HG02588 (cell line): ENCODE measurements around the gene GP1BB.
"Not testable (repeated sequence)": the region's sequence is repeated elsewhere in the genome, so short reads cannot be mapped to it uniquely, and the experiment has no call there.

Experiments
- ATAC-seq: cut with Tn5 transposase; IDR thresholded peaks from one replicate; pipeline ENCODE4 v1.9.1; 2021; ENCODE audit warnings: mild to moderate bottlenecking, moderate library complexity; ENCODE audit not compliant: unreplicated experiment

Gene GP1BB

DNA sequence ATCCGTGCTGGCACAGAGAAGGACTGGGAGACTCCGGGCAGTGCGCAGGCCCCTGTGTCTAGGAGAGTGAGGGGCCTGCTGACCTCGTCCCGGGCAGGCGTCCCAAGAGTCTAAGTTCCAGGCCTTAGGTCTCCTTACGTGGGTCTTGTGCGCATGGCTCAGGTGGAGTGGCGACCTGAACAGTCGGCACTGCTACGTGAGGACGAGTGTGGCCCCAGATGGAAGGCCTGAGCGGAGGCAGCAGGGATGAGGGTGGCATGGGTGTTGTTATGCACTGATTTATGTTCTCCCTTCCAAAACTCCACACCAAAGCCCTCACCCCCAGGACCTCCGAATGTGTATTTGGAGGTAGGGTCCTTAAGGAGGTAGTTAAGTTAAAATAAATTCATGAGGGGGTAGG lies 29.8 kb upstream of the GP1BB start:
- no peak for ATAC-seq

DNA sequence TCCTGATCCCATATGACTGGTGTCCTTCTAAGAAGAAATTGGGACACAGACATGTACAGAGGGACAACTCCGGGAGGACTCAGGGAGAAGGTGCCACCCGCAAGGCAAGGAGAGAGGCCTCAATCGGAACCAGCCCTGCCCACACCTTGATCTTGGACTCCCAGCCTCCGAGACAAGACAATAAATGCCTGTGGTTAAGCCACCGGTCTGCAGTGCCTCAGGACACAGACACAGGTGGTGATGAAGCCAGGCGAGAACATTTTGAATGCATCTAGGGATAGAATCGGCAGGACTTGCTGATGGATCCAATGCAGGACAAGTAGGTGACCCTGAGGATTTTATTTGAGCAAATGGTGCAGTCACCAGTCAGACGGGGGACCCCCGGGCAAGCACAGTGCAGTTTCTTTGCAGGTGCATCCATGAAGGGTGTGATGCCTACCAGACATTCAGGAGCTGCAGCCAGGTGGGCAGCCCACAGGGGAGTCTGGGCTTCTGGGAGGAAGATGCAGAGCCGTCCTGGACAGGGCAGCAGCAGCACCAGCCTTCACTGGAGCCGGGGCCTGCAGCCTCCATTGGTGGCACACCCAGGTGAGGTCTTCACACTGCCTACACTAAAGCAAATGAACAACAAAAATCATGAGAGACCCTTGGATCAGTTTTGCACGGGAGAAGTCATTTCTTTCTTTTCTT lies 29.2 kb upstream of the GP1BB start:
- ATAC-seq: no peak

DNA sequence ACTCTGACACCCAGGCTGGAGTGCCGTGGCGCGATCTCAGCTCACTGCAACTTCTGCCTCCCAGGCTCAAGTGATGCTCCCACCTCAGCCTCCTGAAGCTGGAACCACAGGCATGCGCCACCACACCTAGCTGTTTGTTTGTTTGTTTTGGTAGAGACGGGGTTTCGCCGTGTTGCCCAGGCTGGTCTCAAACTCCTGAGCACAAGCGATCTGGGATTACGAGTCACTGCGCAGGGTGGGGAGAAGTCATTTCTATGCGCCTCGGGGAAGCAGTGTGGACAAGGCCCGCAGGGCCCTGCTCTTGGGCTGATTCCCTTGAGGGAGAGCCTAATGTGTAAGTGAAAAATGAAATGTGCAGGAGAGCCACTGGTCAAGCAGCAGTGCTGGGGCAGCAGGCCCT lies 28.6 kb upstream of the GP1BB start:
- ATAC-seq: no peak

- ATAC-seq: no peak
Measured at GRCh38 chr22:19696504-19697276, 26.6 kb upstream of the GP1BB start.

GRCh38 chr22:19697871-19698270 lies 25.5 kb upstream of the GP1BB start:
- ATAC-seq: not testable (repeated sequence)

GRCh38 chr22:19700790-19701419 lies 22.4 kb upstream of the GP1BB start:
- ATAC-seq: no peak

DNA sequence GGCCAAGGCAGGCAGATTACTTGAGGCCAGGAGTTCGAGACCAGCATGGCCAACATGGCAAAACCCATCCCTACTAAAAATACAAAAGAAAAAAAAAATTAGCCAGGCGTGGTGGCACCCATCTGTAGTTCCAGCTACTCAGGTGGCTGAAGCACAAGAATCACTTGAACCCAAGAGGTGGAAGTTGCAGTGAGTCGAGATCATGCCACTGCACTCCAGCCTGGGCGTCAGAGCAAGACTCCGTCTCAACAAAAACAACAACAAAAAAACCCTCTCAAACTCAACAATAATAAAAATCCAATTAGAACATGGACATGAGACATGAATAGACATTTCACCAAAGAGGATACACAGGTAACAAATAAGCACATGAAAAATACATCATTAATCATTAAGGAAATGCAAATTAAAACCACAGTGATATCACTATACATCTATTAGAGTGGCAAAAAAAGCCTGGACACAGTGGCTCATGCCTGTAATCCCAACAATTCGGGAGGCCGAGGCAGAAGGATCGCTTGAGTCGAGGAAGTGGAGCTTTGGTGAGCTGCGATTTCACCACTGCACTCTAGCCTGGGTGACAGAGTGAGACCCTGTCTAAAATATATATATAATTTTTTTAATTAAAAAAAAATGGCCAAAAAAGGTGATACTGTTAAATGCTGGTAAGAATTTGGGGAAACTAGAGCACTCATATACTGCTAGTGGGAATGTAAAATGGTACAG lies 21.8 kb upstream of the GP1BB start:
- no peak for ATAC-seq

DNA sequence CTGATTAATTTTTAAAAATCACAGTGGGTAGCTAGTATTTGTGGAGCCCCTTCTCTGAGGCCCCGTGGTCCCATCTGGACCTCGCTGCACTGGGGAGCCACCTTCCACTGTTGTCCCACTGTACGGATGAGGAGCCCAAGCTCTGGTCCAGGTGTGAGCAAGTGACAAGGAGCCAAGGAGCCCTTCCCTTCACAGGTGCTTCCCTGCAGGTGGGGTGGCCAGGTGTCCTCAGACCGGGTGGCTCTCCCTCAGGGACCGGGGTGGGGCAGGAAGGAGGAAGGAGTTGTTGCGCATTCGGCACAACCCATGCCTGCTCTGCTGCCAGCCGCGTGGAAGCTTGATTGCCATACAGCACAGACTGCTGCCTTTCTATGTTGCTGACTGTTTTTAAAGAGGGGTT lies 19.5 kb upstream of the GP1BB start:
- ATAC-seq: no peak

GRCh38 chr22:19704355-19705015 lies 18.9 kb upstream of the GP1BB start:
- no peak for ATAC-seq

DNA sequence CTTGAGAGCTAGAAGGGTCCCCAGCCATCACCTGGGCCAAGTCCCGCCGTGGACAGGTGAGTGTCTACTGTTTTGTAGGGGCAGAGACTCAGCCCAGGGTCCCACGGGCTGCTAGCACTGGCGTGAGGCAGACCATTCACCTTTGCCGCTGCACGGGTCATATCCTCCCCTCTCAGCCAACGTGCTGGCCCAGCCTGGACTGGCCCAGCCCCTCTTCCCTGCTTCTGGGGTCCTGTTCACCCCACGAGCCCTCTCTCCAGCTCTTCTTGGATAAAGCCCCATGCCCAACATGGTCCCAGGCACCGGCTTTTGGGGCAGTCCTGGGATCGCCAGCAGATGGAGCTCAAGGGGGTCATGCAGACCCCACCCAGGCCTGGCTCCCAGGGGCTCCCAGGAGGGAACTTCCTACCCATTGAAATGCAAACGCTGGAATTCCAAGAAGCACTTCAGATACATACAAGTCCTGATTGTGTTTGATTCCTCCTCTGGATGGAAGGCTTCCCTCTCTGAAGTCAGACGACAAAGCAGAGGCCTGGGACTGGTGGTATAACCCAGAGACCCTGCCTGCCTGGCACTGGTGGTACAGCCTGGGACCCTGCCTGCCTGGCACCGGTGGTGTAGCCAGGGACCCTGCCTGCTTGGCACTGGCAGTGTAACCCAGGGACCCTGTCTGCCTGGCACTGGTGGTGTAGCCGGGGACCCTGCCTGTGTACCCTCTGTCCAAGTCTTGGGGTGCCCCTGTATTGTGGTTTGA lies 18.0 kb upstream of the GP1BB start:
- no peak for ATAC-seq

DNA sequence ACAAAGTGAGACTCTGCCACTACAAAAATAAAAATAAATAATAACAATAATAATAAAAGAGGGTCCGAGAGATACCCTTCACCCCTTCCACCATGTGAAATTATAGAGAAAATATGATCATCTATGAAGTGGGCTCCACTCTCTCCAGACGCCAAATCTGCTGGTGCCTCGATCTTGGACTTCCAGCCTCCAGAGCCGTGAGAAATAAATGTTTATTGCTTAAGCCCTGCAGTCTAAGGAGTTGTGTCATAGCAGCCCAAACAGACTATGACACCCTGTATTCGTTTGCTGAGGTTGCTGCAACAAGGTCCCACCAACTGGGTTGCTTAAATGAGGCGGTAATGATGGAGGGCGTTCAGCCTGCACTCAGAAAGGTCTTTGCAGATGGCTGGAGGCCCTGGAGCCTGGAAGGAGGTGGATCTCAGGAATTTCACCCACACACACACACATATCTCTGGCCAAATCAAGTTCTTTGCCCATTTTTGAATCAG lies 16.6 kb upstream of the GP1BB start:
- ATAC-seq: no peak

DNA sequence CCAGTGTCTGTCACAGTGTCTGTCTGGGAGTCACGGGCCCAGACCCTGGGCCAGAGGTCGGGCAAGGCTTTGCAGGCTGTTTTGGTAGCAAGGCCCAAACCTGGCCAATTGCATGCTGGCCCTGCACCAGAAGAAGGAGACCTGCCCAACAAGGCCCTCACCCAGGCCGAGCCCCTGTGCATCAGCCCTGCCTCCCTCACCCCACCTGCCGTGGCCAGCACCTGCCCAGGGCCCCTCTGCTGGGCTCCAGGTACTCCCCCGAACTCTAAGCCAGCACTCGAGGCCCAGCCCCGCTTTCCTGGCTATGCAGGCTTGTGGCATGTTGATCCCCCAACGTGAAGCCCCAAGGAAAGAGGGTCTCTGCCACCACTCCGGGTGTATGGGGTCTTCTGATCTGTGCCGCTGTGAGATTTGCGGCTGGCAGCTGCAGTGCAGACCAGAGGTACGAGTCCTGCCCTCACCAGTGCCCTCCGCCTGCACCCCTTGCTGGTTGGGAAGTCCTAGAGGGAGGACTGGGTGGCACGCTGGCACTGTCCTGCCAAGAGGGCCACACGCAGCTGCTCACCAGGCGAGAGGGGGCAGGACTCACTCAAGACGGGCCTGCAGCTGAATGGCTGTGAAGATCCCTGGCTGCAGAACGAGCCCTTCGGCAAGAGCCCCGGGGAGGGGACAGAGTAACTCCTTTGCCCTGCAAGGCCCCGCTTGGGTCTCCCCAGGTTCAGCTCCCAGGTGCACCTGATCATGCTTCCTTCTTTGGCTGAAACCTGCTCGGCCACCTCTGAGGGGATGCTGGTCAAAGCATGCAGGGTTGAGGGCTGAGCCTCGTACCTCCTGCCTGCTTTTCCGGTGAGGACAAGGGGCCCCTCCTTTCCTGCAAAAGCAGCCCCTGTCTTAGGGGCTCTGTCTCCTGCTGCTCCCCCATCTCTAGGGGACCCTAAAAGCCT lies 15.7 kb upstream of the GP1BB start:
- ATAC-seq: no peak

- no peak for ATAC-seq
Measured at GRCh38 chr22:19708321-19709011, 14.9 kb upstream of the GP1BB start.

- ATAC-seq: no peak
Measured at GRCh38 chr22:19709063-19709769, 14.1 kb upstream of the GP1BB start.

- no peak for ATAC-seq
Measured at GRCh38 chr22:19710020-19710768, 13.1 kb upstream of the GP1BB start.

DNA sequence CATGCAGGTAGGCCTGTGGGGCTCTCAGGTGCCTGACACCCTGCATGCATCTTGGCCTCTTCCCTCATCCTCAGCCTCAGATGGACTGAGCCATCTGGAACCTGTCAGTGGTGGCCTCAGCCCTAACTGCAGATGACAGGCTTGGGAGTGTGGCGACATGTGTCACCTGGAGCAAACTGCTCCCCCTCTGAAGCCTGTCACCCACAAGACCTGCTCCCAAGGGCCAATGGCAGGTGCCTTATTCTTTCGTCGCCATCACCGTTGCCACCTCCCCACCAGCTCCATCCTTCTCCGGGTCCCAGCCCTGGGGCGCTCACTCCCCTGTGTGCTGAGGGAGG lies 12.6 kb upstream of the GP1BB start:
- ATAC-seq: no peak

DNA sequence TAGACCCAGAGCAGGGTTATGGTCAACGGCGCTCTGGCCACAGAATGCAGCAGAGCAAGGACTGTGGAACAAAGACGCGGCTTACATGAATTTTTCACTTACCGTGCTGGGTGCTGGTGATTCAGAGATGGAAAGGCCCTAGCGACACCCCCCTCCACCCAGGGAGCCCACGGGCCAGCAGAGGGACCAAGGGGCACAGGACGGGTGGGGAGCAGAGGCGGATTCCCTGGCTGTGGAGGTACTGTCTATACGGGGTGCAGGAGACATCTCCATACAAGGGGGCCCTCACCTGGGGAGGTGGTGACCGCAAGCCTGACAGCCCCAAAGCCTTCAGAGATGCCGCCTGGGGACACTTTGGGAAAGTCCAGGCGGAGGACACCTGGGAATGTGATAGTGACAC lies 10.1 kb upstream of the GP1BB start:
- ATAC-seq: no peak
